Upper lobe of right lung (tissue), 1 donor: ENCODE data around the gene NOC2L. TPM values are rescaled to one million over a fixed set of nuclear protein-coding genes. Genes with fewer than 3 reads are reported as not detected.

Experiments
- ATAC-seq: fragments of 200-7000 bp; cut with Tn5 transposase; one replicate; pipeline ENCODE4 v1.9.1; 2020; ENCODE audit warnings: mild to moderate bottlenecking, moderate library complexity
- DNase-seq: peaks from one replicate; pipeline ENCODE4 v3.0.0-alpha.2; 2020
- H3K27ac ChIP-seq: fragments of 200-600 bp; one replicate; pipeline ENCODE4 v1.8.0; 2022
- H3K27me3 ChIP-seq: fragments of 200-600 bp; one replicate; pipeline ENCODE4 v1.8.0; 2022; ENCODE audit warnings: mild to moderate bottlenecking
- H3K36me3 ChIP-seq: fragments of 200-600 bp; one replicate; pipeline ENCODE4 v1.8.0; 2022
- H3K4me1 ChIP-seq: fragments of 200-600 bp; one replicate; pipeline ENCODE4 v1.8.0; 2022
- H3K4me3 ChIP-seq: fragments of 200-600 bp; one replicate; pipeline ENCODE4 v1.8.0; 2022; ENCODE audit warnings: mild to moderate bottlenecking
- H3K9me3 ChIP-seq: fragments of 200-600 bp; one replicate; pipeline ENCODE4 v1.8.0; 2022
- intact Hi-C: fragments of 100-400 bp; cut with DNase I; formaldehyde crosslinking; loops from one replicate; pipeline ENCODE4 v1.11.0; 2022
- total RNA-seq: library from RNA; stranded (reverse); fragmentation: NEBNext Ultra II Directional; extraction: Animal tissue kit (Norgen Biotek cat#: 25700); gene quantifications from one replicate; pipeline ENCODE4 v1.2.1, GENCODE V29; 2021
- TF ChIP-seq, protein P1 (sequence below): fragments of 200-600 bp; IDR thresholded peaks from one replicate; pipeline ENCODE4 v1.8.0; 2022; ENCODE audit warnings: antibody characterized with exemption
- donor health status: DM: no; HTN: yes; CAD: no; lungs with severe emphysema.

Gene NOC2L
- total RNA-seq, 1 donor from 2014 or later: 54.5 TPM

DNA sequence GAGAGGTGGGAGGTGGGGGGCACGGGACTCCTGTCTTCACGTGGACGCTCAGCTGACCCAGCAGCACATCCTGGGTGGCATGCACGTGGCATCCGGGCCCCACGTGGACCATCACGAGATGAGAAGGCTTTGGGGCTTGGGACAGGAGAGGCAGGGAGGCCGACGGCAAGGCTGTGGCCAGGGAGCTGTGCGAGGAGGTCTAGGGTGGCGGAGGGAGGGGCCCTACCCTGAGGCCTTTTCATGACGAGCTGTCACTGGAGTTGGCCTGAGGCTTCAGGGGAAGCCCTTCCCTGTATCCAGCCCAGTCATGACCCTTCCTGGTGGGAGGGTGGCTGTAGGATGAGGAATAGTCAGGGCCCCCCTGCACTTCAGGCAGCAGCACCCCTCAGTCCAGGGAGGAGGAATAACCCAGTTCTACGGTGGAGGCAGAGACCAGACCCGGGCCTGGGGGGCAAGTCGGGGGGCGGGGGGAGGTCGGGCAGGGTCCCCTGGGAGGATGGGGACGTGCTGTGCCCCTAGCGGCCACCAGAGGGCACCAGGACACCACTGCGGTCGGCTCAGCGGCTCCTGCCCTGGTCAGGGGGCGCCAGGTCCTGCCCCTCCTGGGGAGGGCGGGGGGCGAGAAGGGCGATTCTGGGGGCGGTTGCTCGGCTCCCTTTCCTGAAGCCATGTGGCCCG is 24.9 kb upstream of the NOC2L start:
- no peaks in the 10 kb centered on the region for H3K4me1 ChIP-seq
- ATAC-seq (peak; percentile 85), DNase-seq (no peak)
- no peak overlapping the region for H3K4me3 ChIP-seq
- peaks cover 15% of the 10 kb centered on the region for H3K27me3 ChIP-seq
- H3K36me3 ChIP-seq: no peaks in the 10 kb centered on the region
- intact Hi-C loops: loop anchor here (10.0 kb wide), 1 partner anchor 81 kb away; no protein-coding TSS in a partner anchor
- TF ChIP-seq, protein P1, sequence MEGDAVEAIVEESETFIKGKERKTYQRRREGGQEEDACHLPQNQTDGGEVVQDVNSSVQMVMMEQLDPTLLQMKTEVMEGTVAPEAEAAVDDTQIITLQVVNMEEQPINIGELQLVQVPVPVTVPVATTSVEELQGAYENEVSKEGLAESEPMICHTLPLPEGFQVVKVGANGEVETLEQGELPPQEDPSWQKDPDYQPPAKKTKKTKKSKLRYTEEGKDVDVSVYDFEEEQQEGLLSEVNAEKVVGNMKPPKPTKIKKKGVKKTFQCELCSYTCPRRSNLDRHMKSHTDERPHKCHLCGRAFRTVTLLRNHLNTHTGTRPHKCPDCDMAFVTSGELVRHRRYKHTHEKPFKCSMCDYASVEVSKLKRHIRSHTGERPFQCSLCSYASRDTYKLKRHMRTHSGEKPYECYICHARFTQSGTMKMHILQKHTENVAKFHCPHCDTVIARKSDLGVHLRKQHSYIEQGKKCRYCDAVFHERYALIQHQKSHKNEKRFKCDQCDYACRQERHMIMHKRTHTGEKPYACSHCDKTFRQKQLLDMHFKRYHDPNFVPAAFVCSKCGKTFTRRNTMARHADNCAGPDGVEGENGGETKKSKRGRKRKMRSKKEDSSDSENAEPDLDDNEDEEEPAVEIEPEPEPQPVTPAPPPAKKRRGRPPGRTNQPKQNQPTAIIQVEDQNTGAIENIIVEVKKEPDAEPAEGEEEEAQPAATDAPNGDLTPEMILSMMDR: peak; percentile 97
- no peaks in the 10 kb centered on the region for H3K9me3 ChIP-seq
- H3K27ac ChIP-seq: no peak overlapping the region

DNA sequence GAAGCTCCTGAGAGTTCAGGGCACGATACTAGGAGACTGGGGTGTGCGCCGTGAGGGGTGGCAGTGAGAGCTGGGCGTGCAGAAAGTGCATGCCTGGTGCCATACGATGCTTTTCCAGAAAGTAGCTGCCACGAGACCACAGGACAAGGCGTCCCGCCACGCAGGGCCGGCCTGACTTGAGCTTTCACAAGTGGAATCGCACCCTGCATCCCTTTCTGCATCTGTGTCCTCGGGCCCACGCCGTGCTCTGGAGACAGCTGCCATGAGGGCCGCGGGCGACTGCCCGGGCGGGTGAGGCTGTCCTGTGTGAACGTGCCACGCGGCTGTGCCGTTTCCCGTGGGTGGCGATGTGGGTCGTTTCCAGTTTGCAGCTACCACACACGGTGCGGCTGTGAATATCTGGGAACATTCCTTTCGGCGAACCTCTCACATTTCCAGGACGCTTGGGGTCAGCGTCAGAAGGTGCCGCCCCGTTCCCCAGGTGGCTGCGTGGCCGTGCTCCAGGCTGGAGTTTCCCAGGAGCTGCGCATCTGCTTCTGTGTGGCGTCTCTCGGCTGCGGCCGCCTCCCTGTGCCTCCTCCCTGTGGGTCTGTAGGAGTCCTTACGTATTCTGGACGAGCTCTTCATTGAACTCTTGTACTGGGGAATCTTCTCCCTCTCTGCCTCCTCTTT is 23.8 kb upstream of the NOC2L start:
- H3K4me3 ChIP-seq: no peak overlapping the region
- H3K9me3 ChIP-seq: no peaks in the 10 kb centered on the region
- TF ChIP-seq, protein P1: no peak
- H3K4me1 ChIP-seq: no peaks in the 10 kb centered on the region
- H3K36me3 ChIP-seq: no peaks in the 10 kb centered on the region
- peaks cover 15% of the 10 kb centered on the region for H3K27me3 ChIP-seq
- DNase-seq: no peak
- no peak overlapping the region for H3K27ac ChIP-seq
- no peak for ATAC-seq
- intact Hi-C loops: loop anchor here (10.0 kb wide), 1 partner anchor 82 kb away; no protein-coding TSS in a partner anchor

DNA sequence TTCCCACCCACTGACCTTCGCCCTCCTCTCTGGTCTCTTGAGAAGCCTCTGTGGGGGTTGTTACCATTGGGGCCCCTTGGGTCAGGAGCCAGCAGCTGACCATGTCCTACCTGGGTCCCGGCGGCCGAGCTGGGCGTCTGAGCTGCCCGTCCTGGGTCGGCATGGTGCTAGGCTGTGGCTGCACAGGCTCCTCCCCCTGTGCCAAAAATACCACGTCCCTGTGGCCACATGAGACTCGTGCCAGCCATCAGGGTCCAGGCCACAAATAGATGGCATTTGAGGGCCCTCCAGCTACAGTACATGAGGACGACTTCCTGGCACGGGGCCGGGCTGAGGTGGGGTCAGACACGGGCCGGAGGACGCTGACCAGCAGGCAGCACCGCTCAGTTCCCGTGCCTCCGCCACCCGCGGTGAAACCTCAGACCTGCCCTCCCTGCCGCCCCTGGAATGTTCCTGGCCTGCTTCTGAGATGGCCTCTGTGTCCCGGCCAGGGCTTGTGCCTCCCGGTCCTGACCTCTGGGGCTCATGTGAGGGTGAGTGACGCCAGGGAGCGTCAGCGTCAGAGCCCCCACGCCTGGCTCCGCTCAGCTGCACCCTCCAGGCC is 23.0 kb upstream of the NOC2L start, which contains the start of gene PERM1:
TSS of gene PERM1 (minus strand) at position 139 of the 604 bp plus-strand sequence. CDS start 1,064 bp downstream, outside the sequence.
- ATAC-seq: no peak
- TF ChIP-seq, protein P1: no peak
- H3K9me3 ChIP-seq: no peaks in the 10 kb centered on the region
- no peaks in the 10 kb centered on the region for H3K4me1 ChIP-seq
- DNase-seq: no peak
- no peak within 1 kb of the TSS for H3K27ac ChIP-seq
- no peak within 1 kb of the TSS for H3K4me3 ChIP-seq
- H3K27me3 ChIP-seq: peaks cover 15% of the 10 kb centered on the region
- intact Hi-C loops: loop anchor here (10.0 kb wide), 1 partner anchor 83 kb away; no protein-coding TSS in a partner anchor
- no peaks in the 10 kb centered on the region for H3K36me3 ChIP-seq

DNA sequence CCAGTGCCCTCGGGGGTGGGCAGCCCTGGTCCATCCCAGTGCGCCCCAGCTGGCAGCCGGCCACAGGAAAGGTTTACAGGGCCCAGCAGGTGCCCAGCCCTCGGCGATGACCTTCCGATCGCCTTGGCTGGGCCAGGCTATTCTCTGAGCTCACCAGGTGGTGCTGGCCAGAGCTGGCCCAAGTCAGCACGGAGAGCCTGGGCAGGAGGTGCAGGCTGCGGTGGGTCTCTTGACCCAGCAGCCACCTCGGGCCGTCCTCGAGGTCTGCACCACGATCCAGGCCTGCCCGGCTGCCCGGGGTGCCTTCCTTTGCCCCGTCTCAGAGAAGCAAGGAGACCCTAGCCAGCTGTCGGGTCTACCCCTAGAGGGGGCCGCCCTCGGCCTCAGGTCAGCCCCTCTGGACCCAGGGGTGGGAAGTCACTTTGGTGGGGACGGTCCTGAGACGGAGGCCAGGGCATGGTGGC is 22.5 kb upstream of the NOC2L start:
- H3K9me3 ChIP-seq: no peaks in the 10 kb centered on the region
- intact Hi-C loops: loop anchor here (10.0 kb wide), 1 partner anchor 83 kb away; no protein-coding TSS in a partner anchor
- peaks cover 15% of the 10 kb centered on the region for H3K27me3 ChIP-seq
- no peak overlapping the region for H3K4me3 ChIP-seq
- DNase-seq (no peak), ATAC-seq (no peak)
- H3K36me3 ChIP-seq: no peaks in the 10 kb centered on the region
- no peak overlapping the region for H3K27ac ChIP-seq
- H3K4me1 ChIP-seq: no peaks in the 10 kb centered on the region
- TF ChIP-seq, protein P1: no peak

DNA sequence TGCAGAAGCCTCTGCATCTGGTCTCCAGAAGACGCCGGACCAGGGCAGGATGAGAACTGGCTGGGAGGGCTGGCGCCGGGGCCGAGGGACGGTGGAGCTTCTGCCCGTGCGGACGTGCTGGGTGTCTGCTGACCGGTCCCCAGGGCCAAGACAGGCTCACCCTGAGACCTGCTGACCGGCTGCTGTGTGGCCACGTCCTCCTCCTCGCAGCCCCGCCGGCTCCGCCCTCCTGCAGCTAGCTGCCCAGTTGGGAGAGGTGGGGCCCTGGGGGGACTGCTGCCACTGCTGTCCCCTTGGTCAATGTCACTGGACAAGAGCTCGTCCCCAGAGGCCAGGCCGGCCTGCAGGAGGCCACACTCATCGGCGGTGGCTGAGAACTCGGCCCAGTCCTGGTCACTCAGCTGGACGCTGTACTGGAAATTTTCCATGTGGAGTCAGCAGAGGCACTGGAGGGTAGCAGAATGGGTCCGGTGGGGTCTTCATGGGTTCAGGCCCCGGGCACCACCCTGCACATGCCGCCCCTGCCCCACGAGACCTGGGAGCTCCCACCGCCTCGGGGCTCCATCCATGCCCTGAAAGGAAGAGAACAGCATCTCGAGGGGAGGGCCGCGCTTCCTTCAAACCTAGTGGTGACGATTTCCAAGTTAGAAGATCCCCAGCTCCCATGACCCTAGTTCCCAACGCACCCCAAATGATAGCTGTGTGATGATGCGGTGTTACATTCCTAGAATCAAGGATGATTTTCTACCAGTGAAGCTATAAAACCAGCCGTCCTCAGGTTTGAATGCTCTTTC is 21.7 kb upstream of the NOC2L start:
- H3K9me3 ChIP-seq: no peaks in the 10 kb centered on the region
- TF ChIP-seq, protein P1: no peak
- H3K36me3 ChIP-seq: no peaks in the 10 kb centered on the region
- DNase-seq (no peak), ATAC-seq (no peak)
- H3K4me3 ChIP-seq: no peak overlapping the region
- intact Hi-C loops: loop anchor here (10.0 kb wide), 1 partner anchor 84 kb away; no protein-coding TSS in a partner anchor
- peaks cover 21% of the 10 kb centered on the region for H3K27me3 ChIP-seq
- peaks cover 6% of the 10 kb centered on the region for H3K4me1 ChIP-seq
- H3K27ac ChIP-seq: no peak overlapping the region
